Peyer's patch (tissue), 4 donors: ENCODE measurements around the gene C6orf58. TPM values are rescaled to one million over a fixed set of nuclear protein-coding genes. Genes with fewer than 3 reads are reported as not detected.

Experiments
- DNase-seq, 3 donors: peaks; one replicate each; pipeline ENCODE4 v3.0.0-alpha.2; 2017 to 2019
- H3K27ac ChIP-seq, 4 donors: fragments of 200-600 bp; sonication (generic); one replicate each; pipeline ENCODE4 v1.5.1; 2016 to 2019
- H3K27me3 ChIP-seq, 2 donors: fragments of 200-600 bp; sonication (generic); one replicate each; pipeline ENCODE4 v1.5.1; 2019
- H3K36me3 ChIP-seq, 3 donors: fragments of 200-600 bp; sonication (generic); one replicate each; pipeline ENCODE4 v1.5.1; 2016 to 2019
- H3K4me1 ChIP-seq, 4 donors: fragments of 200-600 bp; sonication (generic); one replicate each; pipeline ENCODE4 v1.5.1; 2016 to 2019
- H3K4me3 ChIP-seq, 4 donors: fragments of 200-600 bp; sonication (generic); 1 replicate in 3 of 4; 2 replicates in 1 of 4; pipeline ENCODE4 v1.5.1; 2016 to 2019; ENCODE audit warnings: mild to moderate bottlenecking in 1 of 4
- H3K9me3 ChIP-seq, 4 donors: fragments of 200-600 bp; sonication (generic); one replicate each; pipeline ENCODE4 v1.5.1; 2016 to 2019; ENCODE audit warnings: mild to moderate bottlenecking in 1 of 4
- CTCF ChIP-seq, 6 experiments: fragments of 450-650 bp in 4 of 6; fragments of 200-600 bp in 2 of 6; sonication (generic) in 1 of 6; IDR thresholded peaks; one replicate each; pipeline ENCODE4 v1.5.1; 2017 to 2019; ENCODE audit warnings: antibody characterized with exemption in 6 of 6, mild to moderate bottlenecking in 3 of 6, moderate library complexity in 1 of 6
- POLR2A ChIP-seq, 2 donors: fragments of 450-650 bp; IDR thresholded peaks; one replicate each; pipeline ENCODE4 v1.5.1; 2017; ENCODE audit warnings: antibody characterized with exemption in 2 of 2, mild to moderate bottlenecking in 2 of 2, moderate library complexity in 2 of 2
- total RNA-seq, 4 donors: library from RNA; depleted of rRNA; stranded (reverse); fragments of >200 nt; gene quantifications; one replicate each; pipeline ENCODE4 v1.1.0, GENCODE V29; 2016

C6orf58 gene
- total RNA-seq, 4 donors from 2014 or later: not detected

GRCh38 chr6:127566651-127567050 is 10.3 kb upstream of the C6orf58 start:
- H3K27me3 ChIP-seq: no peaks in the 10 kb centered on the region
- no peaks in the 10 kb centered on the region for H3K36me3 ChIP-seq
- DNase-seq: no peak
- H3K27ac ChIP-seq: no peak overlapping the region
- H3K9me3 ChIP-seq: no peaks in the 10 kb centered on the region
- no peaks in the 10 kb centered on the region for H3K4me1 ChIP-seq
- no peak for TF ChIP-seq POLR2A (IDR thresholded peaks at IDR 0.05)
- TF ChIP-seq CTCF (IDR thresholded peaks at IDR 0.05): no peak
- H3K4me3 ChIP-seq: no peak overlapping the region

- Histone ChIP-seq H3K36me3 (no peaks in the 10 kb centered on the region), H3K27ac (no peak overlapping the region), H3K4me1 (no peaks in the 10 kb centered on the region), H3K4me3 (no peak overlapping the region), H3K9me3 (no peaks in the 10 kb centered on the region), H3K27me3 (no peaks in the 10 kb centered on the region)
- no peak for DNase-seq
- TF ChIP-seq CTCF (IDR thresholded peaks at IDR 0.05): no peak
- TF ChIP-seq POLR2A (IDR thresholded peaks at IDR 0.05): no peak
These were observed 9.5 kb upstream of the C6orf58 start for GRCh38 chr6:127567476-127567875.

GRCh38 chr6:127570739-127571389 is 6.1 kb upstream of the C6orf58 start:
- no peak for DNase-seq
- Histone ChIP-seq H3K4me1 (no peaks in the 10 kb centered on the region), H3K27ac (no peak overlapping the region), H3K4me3 (no peak overlapping the region), H3K27me3 (no peaks in the 10 kb centered on the region), H3K9me3 (no peaks in the 10 kb centered on the region), H3K36me3 (no peaks in the 10 kb centered on the region)
- TF ChIP-seq POLR2A (IDR thresholded peaks at IDR 0.05): no peak
- no peak for TF ChIP-seq CTCF (IDR thresholded peaks at IDR 0.05)

GRCh38 chr6:127578900-127579299 is 1.9 kb downstream of the C6orf58 start:
- Histone ChIP-seq H3K4me3 (no peak overlapping the region), H3K27ac (no peak overlapping the region), H3K27me3 (no peaks in the 10 kb centered on the region), H3K9me3 (no peaks in the 10 kb centered on the region), H3K4me1 (no peaks in the 10 kb centered on the region), H3K36me3 (no peaks in the 10 kb centered on the region)
- TF ChIP-seq CTCF (IDR thresholded peaks at IDR 0.05) (no peak), POLR2A (IDR thresholded peaks at IDR 0.05) (no peak)
- DNase-seq: no peak

GRCh38 chr6:127581576-127581975 is 4.6 kb downstream of the C6orf58 start:
- TF ChIP-seq POLR2A (IDR thresholded peaks at IDR 0.05) (no peak), CTCF (IDR thresholded peaks at IDR 0.05) (no peak)
- no peak for DNase-seq
- Histone ChIP-seq H3K36me3 (no peaks in the 10 kb centered on the region), H3K4me1 (no peaks in the 10 kb centered on the region), H3K4me3 (no peak overlapping the region), H3K9me3 (no peaks in the 10 kb centered on the region), H3K27ac (no peak overlapping the region), H3K27me3 (no peaks in the 10 kb centered on the region)
